CD4-positive, alpha-beta T cell treated with Interleukin-2 at 100 ng/mL for 4 hours (primary cell): ENCODE results near the gene PHC1.
"Not testable (repeated sequence)": the region's sequence is repeated elsewhere in the genome, so short reads cannot be mapped to it uniquely, and the experiment has no call there.

Experiments
- DNase-seq: peaks from one replicate; pipeline ENCODE4 v3.0.0-alpha.2; 2020; ENCODE audit warnings: low spot score

The PHC1 gene

GRCh38 chr12:8911606-8912268 lies 2.6 kb upstream of the PHC1 start:
- no peak for DNase-seq

- peak; percentile 32 for DNase-seq
These were observed 1.4 kb upstream of the PHC1 start for GRCh38 chr12:8912914-8913313.

DNA sequence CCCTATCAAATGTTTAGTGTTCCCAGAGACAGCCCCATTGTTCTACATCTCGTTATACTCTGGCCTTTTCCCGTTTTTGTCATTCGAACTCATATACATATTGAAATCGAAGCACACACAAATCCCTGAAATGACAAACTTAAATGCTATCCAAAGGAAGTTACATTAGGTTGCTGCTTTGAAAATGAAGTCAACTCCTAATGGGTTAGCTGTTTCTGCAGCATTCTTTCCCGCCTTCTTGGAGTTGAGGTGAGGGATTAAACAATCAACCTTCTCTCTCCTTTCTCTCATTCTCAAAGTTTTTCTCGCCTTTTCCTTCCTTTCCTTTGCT lies 642 bp upstream of the PHC1 start:
- no peak for DNase-seq

- peak; percentile 59 for DNase-seq
These were observed 612 bp downstream of the PHC1 start for GRCh38 chr12:8914716-8915526.

GRCh38 chr12:8916154-8916553 lies 1.8 kb downstream of the PHC1 start:
- DNase-seq, result no peak

GRCh38 chr12:8917031-8917430 lies 2.7 kb downstream of the PHC1 start:
- DNase-seq, result no peak

GRCh38 chr12:8917751-8918150 lies 3.4 kb downstream of the PHC1 start:
- no peak for DNase-seq

- not testable (repeated sequence) for DNase-seq
These were observed 5.3 kb downstream of the PHC1 start for GRCh38 chr12:8919643-8920042.

GRCh38 chr12:8922544-8922943 lies 8.2 kb downstream of the PHC1 start:
- no peak for DNase-seq

GRCh38 chr12:8930655-8931323 lies 16.5 kb downstream of the PHC1 start:
- not testable (repeated sequence) for DNase-seq

DNA sequence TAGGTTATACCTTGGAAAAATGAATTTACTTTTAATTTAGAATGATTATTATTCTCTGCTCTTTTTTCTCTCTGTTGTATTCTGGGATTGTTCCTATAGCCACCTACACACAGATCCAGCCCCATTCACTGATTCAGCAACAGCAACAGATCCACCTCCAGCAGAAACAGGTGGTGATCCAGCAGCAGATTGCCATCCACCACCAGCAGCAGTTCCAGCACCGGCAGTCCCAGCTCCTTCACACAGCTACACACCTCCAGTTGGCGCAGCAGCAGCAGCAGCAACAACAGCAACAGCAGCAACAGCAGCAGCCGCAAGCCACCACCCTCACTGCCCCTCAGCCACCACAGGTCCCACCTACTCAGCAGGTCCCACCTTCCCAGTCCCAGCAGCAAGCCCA lies 18.2 kb downstream of the PHC1 start:
- DNase-seq, result not testable (repeated sequence)

GRCh38 chr12:8934080-8934479 lies 19.8 kb downstream of the PHC1 start:
- not testable (repeated sequence) for DNase-seq

DNA sequence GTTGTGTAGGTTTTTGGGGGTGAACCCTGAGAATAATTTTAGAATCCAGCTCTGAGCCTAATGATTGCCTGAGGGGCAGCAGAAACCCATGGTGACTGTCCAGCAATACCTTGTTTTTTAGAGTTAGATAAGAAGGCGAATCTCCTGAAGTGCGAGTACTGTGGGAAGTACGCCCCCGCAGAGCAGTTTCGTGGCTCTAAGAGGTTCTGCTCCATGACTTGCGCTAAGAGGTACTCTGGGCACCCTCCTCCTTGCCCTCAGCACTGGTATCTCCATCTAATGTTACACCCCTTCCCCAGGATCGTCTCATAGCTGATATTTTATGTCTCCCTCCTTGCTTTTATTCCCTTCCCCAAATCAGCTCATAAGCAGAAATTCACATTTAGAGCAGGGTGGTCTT lies 22.4 kb downstream of the PHC1 start:
- no peak for DNase-seq

GRCh38 chr12:8937842-8938442 lies 23.6 kb downstream of the PHC1 start:
- DNase-seq, result not testable (repeated sequence)

DNA sequence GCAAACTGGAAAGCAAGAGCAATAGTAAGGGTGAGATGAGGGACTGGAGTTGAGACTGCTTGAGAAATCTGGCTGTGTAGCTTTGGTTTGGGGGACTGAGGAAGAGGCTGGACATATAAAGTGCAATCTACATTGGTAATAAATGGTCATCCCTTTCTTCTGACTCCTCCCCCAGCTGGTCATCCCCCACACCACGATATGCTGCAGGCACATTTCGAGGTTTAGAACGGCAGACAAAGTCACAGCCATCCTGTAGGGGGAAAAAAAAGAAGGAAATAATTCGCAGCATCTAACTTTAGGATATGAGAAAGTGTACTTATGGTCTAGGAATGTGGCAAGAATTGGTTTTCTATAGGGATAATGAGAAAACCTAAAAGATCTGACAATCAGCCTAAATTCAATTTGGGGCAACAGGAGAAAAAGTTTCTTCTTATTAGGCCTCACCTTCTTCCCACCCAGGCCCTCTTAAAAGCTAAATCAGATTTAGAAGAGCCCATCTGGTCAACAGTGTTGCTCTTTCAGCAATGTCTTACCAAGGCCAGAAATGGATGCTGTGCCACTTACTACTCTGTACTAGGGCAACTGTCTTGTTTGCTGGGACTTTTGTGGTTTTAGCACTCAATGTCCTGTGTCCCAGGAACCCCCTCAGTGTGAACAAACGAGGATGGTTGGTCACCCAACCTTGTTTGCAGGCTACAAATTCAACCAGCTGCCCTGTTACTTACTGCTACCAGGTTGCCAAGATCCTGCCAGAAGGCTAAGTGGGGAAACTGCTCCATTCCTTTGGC lies 27.6 kb downstream of the PHC1 start:
- DNase-seq, result no peak

DNA sequence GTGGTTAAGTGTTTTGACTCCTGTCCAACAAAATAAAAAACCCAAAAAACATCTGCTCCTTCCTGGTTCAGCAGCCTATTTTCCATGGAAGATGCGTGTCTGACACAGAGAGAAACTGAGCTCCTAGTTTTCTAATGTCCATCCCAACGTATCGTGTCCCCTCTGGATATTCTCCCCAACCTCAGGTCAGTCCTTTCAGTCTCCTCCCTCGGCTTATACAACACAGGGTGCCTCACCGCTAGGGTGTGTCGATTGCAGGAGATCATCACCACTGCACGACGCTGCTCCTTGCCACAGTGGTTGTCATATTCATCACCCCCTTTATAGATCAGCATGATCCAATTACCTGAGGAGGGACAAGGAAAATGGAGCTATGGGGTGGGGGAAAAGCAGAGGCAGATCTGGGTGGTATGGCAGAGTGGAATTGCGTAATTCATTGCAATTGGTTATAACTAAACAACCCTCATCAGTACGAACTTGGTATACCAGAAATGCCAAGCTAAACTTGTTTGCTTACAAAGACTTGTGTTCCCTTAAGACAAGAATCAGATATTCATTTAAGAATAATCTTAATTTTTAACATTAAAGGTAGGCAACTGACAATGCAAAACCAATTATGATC lies 29.4 kb downstream of the PHC1 start:
- no peak for DNase-seq

DNA sequence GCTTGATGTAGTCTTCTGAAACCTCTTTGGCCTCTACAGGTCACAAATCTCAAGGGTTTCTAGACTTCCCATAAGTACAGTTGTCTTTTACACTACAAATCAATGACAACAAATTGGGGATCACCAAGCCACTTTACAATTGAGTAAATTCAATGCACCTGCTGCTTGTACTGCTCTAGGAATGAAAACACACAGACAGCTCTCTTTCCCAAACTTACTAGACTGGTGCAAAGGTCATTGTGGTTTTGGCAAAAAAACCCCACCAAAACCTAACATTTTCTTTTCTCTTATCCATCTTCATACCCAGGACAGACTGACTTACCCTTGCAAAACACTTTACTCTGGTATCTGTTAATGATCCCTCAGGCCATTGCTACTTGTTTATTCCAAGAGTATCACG lies 32.4 kb downstream of the PHC1 start:
- DNase-seq, result no peak

- DNase-seq, result no peak
These were observed 33.4 kb downstream of the PHC1 start for GRCh38 chr12:8947737-8948136.

DNA sequence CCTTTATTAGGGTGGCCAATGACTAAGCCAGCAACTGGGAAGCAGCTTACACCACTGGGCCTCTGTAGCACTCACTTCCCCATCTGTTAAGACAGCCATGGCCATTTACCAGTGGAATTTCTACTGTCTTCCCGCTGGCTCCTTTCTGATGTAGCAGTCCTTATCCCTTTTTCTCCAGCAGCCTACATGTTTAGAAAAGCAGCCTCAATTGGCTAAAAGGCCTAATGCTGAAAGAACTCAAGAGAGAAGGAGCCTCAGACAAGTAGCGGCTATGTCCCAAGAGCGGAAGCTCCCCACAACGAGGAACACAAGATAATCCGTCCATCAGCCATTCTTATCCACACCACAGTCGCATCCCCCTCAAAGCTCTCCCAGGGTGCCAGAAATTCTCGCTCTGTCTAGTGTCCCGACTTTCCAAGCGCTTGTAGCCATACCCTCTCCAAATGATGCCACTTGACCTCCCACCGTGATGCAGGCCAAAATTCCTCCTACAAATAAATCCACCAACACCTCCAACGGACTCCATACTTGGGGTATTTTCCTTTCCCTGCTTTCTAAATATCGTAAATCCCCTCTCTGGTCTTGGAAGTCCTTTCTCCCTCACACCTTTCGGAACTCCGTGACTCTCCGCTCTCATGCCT lies 34.5 kb downstream of the PHC1 start:
- DNase-seq, result no peak

- DNase-seq, result peak; percentile 89
These were observed 35.3 kb downstream of the PHC1 start, which contains the start of gene M6PR for GRCh38 chr12:8949342-8950220. TSS of gene M6PR (minus strand) at chr12:8949645. CDS start at chr12:8946404, 3,241 bp downstream.
